D721Med (cell line): Measurements from ENCODE around the gene CADM4.
"Not testable (repeated sequence)": the region's sequence is repeated elsewhere in the genome, so short reads cannot be mapped to it uniquely, and the experiment has no call there.

Experiments used
- DNase-seq: peaks from one replicate; pipeline ENCODE4 v3.0.0; 2011; ENCODE audit warnings: low spot score; ENCODE audit not compliant: insufficient read length
- FAIRE-seq: peaks from 2 replicates; lab custom pipeline; 2011; peaks lifted over from hg19 to GRCh38; lab: Jason Lieb, UNC
- CTCF ChIP-seq: IDR thresholded peaks from 2 replicates; pipeline ENCODE4 v1.5.1; 2012; ENCODE audit warnings: mild to moderate bottlenecking, control low read depth; ENCODE audit not compliant: insufficient read depth; ENCODE audit errors: missing control alignments

Gene CADM4

GRCh38 chr19:43589678-43590077 is 50.0 kb downstream of the CADM4 start:
- FAIRE-seq, result no peak
- TF ChIP-seq CTCF, result no peak
- DNase-seq, result no peak

GRCh38 chr19:43589277-43589676 is 50.4 kb downstream of the CADM4 start:
- no peak for TF ChIP-seq CTCF
- DNase-seq (no peak), FAIRE-seq (no peak)

- not testable (repeated sequence) for FAIRE-seq, DNase-seq
Observed at GRCh38 chr19:43587029-43587428, 52.6 kb downstream of the CADM4 start.

- no peak for TF ChIP-seq CTCF
- no peak for FAIRE-seq
- no peak for DNase-seq
Observed at GRCh38 chr19:43586346-43586745, 53.3 kb downstream of the CADM4 start.

GRCh38 chr19:43584484-43584883 is 55.2 kb downstream of the CADM4 start:
- no peak for TF ChIP-seq CTCF
- FAIRE-seq (no peak), DNase-seq (no peak)

- no peak for TF ChIP-seq CTCF
- FAIRE-seq, result no peak
- no peak for DNase-seq
Observed at GRCh38 chr19:43582495-43582894, 57.2 kb downstream of the CADM4 start.

- TF ChIP-seq CTCF, result no peak
- FAIRE-seq, result no peak
- DNase-seq, result no peak
Observed at GRCh38 chr19:43581467-43581866, 58.2 kb downstream of the CADM4 start.

GRCh38 chr19:43578787-43579186 is 60.9 kb downstream of the CADM4 start:
- no peak for DNase-seq
- FAIRE-seq, result no peak
- no peak for TF ChIP-seq CTCF
